Measurements from ENCODE around the gene SAE1.
A peak's percentile ranks its signal among the peaks of the same experiment; 100 is the strongest.

The SAE1 gene

DNA sequence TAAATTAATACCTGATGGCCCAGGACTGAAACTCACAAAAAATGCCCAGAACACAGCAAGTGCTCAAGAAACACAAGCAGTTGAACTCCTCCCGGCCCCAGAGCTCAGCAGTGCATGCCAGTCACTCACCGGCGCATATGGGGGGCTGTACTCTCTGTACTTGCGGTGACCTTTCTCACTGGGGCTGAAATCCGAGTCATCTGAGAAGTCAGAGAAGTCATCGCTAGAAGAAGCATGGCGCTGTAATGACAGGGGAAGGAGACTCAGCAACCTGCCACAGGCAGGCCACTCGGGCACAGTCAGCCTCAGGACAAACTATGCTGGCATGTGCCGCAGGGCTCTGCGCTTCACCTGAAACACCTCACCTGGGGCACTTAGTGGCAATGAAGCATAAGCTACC lies 36.8 kb upstream of the SAE1 start:
- 0 out of 2 replicates have a peak overlapping the region, but pooled peaks have one; percentile 61 for H3K27ac ChIP-seq (ENCODE audit: low read length)
- peaks cover 88% of the 10 kb centered on the region for H3K36me3 ChIP-seq (ENCODE audit: insufficient read depth, low read length)

DNA sequence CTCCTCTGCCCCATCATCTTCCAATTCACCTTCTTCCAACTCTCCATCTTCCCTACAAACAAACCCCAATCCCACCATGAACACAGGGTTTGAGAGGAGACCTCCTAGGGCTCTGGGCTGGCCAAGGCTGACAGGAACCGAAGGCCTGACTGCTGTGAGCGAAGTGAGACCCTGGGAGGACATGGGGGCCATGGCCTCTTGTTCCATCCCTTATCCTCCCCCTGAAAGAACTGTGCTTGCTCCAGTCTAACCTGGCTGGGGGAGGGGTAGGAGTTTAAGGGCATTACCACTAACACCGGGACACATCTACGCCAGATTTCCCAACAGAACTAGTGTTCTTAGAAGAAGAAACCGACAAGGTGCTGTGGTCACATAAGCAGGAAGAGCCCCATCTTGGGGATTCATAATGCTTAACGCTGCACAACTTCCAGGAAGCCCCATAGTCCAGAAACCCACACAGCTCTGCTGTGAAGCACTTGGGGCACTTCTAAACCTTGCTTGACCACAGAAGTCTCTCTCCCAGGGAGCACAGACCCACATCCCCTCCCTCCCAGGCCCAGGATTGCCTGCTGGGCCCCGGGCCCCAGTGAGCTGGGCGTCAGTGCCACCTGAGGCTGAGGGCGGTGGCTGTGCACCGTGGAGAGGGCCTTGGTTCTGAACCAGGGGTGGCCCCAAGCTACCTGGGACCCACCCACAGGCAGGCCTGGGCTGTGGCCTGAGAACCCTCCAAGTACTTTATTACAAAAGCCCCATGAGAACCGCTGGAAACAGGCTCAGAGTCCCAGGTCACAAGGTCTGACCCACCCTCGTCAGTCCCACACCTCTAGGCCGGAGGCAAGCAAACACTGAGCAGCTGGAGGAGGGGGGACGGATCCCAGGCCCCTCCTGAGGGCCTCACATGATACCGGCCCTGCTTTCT lies 35.8 kb upstream of the SAE1 start:
- peak; percentile 87 for ATAC-seq (ENCODE audit: insufficient read depth, low read depth)
- H3K4me2 ChIP-seq (ENCODE audit: insufficient read depth, low read length), result no peak overlapping the region
- no peak overlapping the region for H2AFZ ChIP-seq (ENCODE audit: low read depth, low read length)
- peaks cover 74% of the 10 kb centered on the region for H4K20me1 ChIP-seq (ENCODE audit: insufficient read depth, low read length)
- no peaks in the 10 kb centered on the region for H3K9me3 ChIP-seq (ENCODE audit: insufficient read depth, low read length, severe bottlenecking)
- peaks cover 78% of the 10 kb centered on the region for H3K36me3 ChIP-seq (ENCODE audit: insufficient read depth, low read length)
- H3K27ac ChIP-seq (ENCODE audit: low read length), result peak overlapping the region; percentile 61
- TF ChIP-seq EZH2 (IDR thresholded peaks at IDR 0.05; ENCODE audit: borderline replicate concordance, low read depth, low read length, severe bottlenecking), result no peak
- TF ChIP-seq, protein P1, sequence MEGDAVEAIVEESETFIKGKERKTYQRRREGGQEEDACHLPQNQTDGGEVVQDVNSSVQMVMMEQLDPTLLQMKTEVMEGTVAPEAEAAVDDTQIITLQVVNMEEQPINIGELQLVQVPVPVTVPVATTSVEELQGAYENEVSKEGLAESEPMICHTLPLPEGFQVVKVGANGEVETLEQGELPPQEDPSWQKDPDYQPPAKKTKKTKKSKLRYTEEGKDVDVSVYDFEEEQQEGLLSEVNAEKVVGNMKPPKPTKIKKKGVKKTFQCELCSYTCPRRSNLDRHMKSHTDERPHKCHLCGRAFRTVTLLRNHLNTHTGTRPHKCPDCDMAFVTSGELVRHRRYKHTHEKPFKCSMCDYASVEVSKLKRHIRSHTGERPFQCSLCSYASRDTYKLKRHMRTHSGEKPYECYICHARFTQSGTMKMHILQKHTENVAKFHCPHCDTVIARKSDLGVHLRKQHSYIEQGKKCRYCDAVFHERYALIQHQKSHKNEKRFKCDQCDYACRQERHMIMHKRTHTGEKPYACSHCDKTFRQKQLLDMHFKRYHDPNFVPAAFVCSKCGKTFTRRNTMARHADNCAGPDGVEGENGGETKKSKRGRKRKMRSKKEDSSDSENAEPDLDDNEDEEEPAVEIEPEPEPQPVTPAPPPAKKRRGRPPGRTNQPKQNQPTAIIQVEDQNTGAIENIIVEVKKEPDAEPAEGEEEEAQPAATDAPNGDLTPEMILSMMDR (IDR thresholded peaks at IDR 0.05; ENCODE audit: borderline replicate concordance, extremely low read depth, low read length, poor library complexity, severe bottlenecking), result no peak
- no peak overlapping the region for H3K4me3 ChIP-seq (ENCODE audit: low read depth in 1 of 2, low read length in 2 of 2)
- DNase-seq, result peak; percentile 80
- no peaks in the 10 kb centered on the region for H3K27me3 ChIP-seq (ENCODE audit: insufficient read depth, low read length, poor library complexity)
- peaks cover 21% of the 10 kb centered on the region for H3K4me1 ChIP-seq (ENCODE audit: insufficient read depth, low read length)
- peak overlapping the region; percentile 26 for H3K9ac ChIP-seq (ENCODE audit: low read depth, low read length)
- H3K79me2 ChIP-seq (ENCODE audit: insufficient read depth, low read length), result peaks cover 91% of the 10 kb centered on the region

More for the DNA sequence above, 36.8 kb upstream of the SAE1 start:
- Histone ChIP-seq H3K4me2 (ENCODE audit: insufficient read depth, low read length) (no peak overlapping the region), H3K79me2 (ENCODE audit: insufficient read depth, low read length) (peaks cover 88% of the 10 kb centered on the region), H4K20me1 (ENCODE audit: insufficient read depth, low read length) (peaks cover 71% of the 10 kb centered on the region), H3K4me1 (ENCODE audit: insufficient read depth, low read length) (peaks cover 21% of the 10 kb centered on the region), H3K9ac (ENCODE audit: low read depth, low read length) (no peak overlapping the region), H2AFZ (ENCODE audit: low read depth, low read length) (no peak overlapping the region), H3K9me3 (ENCODE audit: insufficient read depth, low read length, severe bottlenecking) (no peaks in the 10 kb centered on the region), H3K27me3 (ENCODE audit: insufficient read depth, low read length, poor library complexity) (no peaks in the 10 kb centered on the region), H3K4me3 (ENCODE audit: low read depth in 1 of 2, low read length in 2 of 2) (no peak overlapping the region)
- DNase-seq (no peak), ATAC-seq (ENCODE audit: insufficient read depth, low read depth) (no peak)
- no peak for TF ChIP-seq EZH2 (IDR thresholded peaks at IDR 0.05; ENCODE audit: borderline replicate concordance, low read depth, low read length, severe bottlenecking)
- TF ChIP-seq, protein P1 (IDR thresholded peaks at IDR 0.05; ENCODE audit: borderline replicate concordance, extremely low read depth, low read length, poor library complexity, severe bottlenecking), result no peak

DNA sequence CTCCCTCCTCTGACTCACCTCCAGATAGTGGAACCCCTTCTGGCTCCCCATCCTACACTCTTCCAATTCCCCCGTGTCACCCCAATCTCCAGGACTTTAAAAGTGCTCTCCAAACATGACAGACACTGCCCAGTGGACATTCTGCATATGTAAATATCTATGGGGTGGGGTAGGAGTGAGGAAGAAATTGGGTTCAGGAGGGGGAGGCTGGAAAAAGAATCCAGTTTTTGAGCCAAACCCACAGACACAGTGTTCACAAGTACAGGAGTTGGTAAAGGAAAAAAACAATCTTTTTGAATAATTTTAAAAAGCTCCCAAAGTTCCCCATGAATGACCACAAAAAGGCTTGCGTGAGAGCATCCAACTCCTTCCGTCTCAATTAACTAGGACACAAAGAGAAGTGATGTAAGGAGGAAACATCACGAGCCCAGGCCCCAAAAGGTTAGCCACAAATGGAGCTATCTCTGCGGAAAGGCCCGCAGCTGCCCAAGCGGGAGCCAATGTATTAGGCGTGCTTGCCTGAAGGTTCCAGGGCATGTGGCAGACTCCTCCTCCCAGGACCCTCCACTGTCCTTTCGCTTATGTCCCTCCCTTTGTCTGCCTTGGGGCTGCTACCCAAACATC lies 35.0 kb upstream of the SAE1 start:
- no peak for TF ChIP-seq EZH2 (IDR thresholded peaks at IDR 0.05; ENCODE audit: borderline replicate concordance, low read depth, low read length, severe bottlenecking)
- TF ChIP-seq, protein P1 (IDR thresholded peaks at IDR 0.05; ENCODE audit: borderline replicate concordance, extremely low read depth, low read length, poor library complexity, severe bottlenecking), result no peak
- Histone ChIP-seq H3K9me3 (ENCODE audit: insufficient read depth, low read length, severe bottlenecking) (no peaks in the 10 kb centered on the region), H3K4me2 (ENCODE audit: insufficient read depth, low read length) (no peak overlapping the region), H3K27ac (ENCODE audit: low read length) (peak overlapping the region; percentile 37), H3K9ac (ENCODE audit: low read depth, low read length) (peak overlapping the region; percentile 26), H4K20me1 (ENCODE audit: insufficient read depth, low read length) (peaks cover 72% of the 10 kb centered on the region), H3K4me3 (ENCODE audit: low read depth in 1 of 2, low read length in 2 of 2) (no peak overlapping the region), H2AFZ (ENCODE audit: low read depth, low read length) (no peak overlapping the region), H3K79me2 (ENCODE audit: insufficient read depth, low read length) (peaks cover 91% of the 10 kb centered on the region), H3K4me1 (ENCODE audit: insufficient read depth, low read length) (peaks cover 21% of the 10 kb centered on the region), H3K27me3 (ENCODE audit: insufficient read depth, low read length, poor library complexity) (no peaks in the 10 kb centered on the region), H3K36me3 (ENCODE audit: insufficient read depth, low read length) (peaks cover 70% of the 10 kb centered on the region)
- ATAC-seq (ENCODE audit: insufficient read depth, low read depth) (no peak), DNase-seq (peak; percentile 27)

Data from DND-41 (cell line).